ENCODE measurements around the gene UBN1.

The UBN1 gene

DNA sequence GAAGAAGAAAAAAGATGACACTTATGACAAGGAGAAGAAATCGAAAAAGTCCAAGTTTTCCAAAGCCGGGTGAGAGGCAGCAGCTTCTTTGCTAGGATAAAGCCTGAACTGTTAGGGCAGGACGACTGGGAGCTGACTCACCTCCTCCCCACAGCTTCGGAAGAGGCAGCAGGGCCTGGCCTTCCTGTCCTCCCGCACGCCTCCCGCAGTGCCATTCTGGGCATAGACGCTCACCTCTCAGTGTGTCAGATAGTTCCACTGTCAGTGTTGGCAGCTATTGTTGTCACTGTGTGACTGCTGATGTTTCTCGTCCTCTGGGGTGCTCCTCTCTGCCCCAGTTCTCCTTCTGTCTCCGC, 12.6 kb downstream of the UBN1 start:
- DNase-seq (ENCODE audit: low read depth), result no peak

DNA sequence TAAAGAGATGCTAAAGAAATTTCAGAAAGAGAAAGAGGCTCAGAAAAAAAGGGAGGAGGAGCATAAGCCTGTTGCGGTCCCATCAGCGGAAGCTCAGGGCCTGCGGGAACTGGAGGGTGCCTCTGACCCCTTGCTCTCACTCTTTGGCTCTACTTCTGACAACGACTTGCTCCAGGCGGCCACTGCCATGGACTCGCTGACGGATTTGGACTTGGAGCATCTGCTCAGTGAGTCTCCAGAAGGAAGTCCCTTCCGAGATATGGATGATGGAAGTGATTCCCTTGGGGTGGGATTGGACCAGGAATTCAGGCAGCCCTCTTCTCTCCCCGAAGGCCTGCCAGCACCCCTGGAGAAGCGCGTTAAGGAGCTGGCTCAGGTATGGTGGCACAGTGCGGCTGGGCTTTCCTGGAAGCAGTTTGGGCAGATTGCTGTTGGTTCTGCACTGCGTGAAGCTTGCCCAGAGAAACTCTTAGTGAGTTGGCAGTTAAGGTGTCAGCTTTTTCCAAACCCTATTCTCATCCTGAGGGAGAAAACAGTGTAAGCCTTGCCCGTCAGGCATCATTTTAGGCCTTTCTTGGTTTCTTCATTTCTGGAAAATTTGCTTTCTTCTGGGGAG, 13.6 kb downstream of the UBN1 start:
- no peak for DNase-seq (ENCODE audit: low read depth)

DNA sequence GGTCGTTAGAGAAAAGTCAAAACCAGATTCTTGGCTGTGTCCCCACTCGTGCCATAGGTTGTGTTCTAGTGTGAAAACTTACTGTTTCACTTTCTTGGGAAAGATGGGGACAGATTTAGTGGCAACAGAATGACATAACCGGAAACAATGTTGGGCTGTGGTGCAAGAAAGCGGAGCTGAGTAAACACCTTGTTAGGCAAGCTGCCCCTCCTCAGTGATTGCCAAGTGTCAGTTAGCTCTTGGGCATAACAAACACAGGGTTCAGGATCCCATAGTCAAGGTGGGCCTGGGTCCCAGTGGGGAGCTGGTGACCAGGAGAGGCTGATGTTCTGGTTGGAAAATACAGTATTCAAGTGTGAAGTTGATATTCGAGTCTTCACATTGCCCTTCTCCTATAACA, 15.4 kb downstream of the UBN1 start:
- DNase-seq (ENCODE audit: low read depth), result no peak

DNA sequence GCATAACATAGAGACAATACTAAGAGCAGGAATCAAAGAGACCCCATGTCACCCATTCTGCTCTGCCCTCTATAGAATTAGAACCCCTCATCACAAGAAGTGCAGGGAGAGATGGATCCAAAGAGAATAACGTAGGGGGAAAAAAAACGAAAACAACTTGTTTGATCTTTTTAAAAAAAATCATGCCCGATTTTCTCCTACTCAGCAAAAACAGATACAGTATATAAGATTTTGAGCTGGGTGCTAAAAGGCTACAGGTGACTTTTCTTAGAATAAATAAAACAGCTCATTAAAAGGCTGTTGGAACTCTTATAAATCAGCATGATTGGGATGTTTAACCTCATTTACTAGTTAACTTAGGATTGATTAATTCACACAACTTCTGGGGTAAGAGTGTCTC, 17.4 kb downstream of the UBN1 start:
- no peak for DNase-seq (ENCODE audit: low read depth)

DNA sequence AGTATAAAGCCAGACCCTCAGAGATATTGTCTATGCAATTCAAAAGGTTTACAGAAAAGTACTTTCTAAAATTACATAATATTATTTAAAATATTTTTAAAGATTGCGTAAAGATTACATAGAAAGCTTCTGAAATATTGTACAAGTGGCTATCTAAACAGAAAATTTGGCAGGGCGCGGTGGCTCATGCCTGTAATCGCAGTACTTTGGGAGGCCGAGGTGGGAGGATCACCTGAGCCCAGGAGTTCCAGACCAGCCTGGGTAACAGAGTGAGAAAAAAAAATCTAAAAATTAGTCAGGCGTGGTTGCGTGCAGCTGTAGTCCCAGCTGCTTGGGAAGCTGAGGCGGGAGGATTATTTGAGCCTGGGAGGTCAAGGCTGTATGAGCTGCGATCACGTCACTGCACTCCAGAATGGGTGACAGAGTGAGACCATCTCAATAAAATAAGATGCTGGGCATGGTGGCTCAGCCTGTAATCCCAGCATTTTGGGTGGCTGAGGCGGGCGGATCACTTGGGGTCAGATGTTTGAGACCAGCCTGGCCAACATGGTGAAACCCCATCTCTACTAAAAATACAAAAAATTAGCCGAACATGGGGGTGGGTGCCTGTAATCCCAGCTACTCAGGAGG, 18.1 kb downstream of the UBN1 start:
- DNase-seq (ENCODE audit: low read depth), result no peak

DNA sequence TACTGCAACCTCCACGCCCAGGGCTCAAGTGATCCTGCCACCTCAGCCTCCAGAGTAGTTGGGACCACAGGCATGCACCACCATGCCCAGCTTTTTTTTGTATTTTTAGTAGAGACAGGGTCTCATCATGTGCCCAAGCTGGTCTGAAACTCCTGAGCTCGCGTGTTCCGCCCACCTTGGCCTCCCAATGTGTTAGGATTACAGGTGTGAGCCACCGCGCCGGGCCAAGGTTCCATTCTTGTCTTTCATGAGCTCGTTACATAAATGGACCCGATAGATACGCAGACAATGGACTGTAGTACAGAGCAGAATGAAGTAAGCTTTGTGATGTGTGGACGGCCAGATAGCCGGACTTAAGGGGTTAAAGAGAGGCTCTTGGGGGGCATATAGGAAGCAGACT, 19.3 kb downstream of the UBN1 start:
- no peak for DNase-seq (ENCODE audit: low read depth)

DNA sequence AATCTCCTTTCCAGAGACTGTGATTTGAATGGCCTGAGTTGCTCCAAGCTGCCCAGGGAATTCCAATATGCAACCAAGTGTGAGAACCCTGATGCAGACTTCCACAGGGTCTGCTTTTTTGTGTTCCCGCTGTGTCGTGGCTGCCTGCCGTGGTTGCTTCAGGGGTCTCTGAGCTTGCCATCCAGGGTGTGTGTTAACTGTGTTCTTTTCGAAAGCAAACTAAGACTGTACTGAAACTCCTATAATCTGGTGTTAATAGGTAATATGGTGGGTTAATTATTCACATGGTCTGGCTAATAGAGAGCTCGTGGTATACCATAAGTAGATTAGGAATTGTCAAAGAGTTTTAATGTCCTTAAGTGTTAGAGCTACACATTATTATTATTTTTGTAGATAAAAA, 20.7 kb downstream of the UBN1 start:
- no peak for DNase-seq (ENCODE audit: low read depth)

DNA sequence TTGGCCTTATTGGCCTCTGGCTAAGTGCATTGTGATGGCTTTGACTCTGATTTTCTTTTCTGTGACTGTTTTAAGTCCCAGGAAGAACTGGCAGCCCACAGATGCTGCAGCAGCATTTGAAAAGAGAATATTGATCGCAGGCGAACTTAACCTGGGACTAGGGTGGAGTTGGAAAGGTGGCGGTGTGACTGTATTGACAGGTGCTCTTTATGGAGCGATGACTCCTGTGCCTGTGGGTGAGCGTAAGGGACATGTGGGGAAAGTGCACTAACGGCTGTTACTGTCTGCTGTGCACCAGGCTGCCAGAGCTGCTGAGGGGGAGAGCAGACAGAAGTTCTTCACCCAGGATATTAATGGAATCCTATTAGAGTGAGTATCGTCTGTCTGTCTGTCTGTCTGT, 21.3 kb downstream of the UBN1 start:
- no peak for DNase-seq (ENCODE audit: low read depth)

DNA sequence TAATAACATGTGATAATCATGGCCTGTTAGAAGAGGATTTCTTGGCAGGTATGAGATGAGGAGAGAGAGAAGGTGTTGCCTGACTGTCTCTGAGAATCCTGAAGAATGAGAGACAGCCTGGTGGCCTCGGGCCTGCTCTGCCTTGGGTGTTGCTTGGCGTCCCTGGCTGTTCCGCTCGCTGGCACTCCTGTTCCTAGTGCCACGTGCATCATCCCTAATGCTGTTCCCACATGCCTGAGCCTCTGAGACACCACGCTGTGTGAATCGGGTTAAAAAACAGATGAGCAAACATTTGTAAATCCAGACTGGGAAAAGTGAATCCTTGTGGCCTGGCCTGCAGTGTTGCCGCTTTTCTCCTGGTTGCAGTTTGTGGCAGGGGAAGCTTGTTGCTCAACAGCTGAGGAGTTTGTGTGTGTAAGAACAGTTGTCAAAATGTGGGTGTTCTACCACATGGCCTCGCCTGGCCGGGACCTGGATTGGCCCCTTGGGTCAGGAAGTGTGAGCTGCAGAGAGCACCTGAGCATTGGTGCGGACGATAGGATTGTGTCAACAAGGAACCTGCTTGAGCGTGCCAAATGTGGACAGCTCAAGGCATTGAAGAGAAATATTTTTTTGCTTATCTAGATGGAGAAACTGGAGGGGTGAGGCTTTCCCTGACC, 22.0 kb downstream of the UBN1 start:
- no peak for DNase-seq (ENCODE audit: low read depth)

DNA sequence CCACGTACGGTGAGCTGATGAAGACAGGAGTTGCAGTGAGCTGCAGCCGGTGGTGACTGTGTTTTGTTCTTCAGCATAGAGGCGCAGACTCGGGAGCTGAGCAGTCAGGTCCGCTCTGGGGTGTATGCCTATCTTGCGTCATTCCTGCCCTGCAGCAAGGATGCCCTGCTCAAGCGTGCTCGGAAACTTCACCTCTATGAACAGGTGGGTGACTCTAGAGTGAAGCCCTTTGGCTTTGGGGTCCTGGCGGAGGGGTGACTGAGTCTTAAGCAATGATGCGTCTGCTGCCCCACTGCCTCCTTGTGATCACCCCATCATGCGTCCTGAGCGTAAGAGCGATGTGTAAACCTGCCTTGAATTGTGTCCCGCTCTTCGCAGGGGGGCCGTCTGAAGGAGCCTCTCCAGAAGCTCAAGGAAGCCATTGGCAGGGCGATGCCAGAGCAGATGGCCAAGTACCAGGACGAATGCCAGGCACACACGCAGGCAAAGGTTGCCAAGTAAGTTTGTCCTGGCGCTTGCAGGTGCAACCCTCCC, 22.9 kb downstream of the UBN1 start:
- no peak for DNase-seq (ENCODE audit: low read depth)

DNA sequence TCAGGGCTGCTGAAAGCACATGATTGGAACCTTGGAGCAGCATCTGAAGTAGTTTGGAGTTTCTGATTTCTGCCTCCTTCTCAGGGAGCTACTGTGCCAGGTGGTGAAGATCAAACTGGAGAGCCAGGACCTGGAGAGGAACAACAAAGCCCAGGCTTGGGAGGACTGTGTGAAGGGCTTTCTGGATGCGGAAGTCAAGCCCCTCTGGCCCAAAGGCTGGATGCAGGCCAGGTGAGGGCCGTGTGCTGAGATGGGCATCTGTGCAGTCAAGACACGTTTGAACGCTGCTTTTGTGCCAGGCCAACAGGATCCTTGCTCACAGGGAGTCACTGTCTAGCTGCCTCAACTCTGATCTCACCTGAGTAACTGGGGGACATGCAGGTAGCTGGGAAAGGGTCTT, 23.8 kb downstream of the UBN1 start:
- DNase-seq (ENCODE audit: low read depth), result no peak

DNA sequence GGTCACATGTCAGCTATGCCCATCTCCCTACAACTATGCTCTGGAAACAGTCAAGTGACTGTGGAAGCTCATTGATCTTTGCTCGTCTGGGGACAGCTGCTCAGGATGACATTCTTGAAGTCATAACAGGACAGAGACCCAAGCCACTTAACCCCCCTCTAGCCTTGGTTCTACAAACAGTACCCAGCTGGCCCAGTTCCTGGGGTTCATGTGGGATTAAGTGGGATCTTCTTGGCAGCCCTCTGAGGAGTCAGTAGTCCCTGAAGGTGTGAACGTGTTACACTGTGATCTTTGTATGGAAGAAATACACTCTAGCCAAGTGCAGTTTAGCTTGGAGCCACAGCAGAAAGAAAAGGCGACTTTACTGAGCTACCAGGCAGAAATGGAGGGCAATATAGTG, 25.8 kb downstream of the UBN1 start:
- no peak for DNase-seq (ENCODE audit: low read depth)

DNA sequence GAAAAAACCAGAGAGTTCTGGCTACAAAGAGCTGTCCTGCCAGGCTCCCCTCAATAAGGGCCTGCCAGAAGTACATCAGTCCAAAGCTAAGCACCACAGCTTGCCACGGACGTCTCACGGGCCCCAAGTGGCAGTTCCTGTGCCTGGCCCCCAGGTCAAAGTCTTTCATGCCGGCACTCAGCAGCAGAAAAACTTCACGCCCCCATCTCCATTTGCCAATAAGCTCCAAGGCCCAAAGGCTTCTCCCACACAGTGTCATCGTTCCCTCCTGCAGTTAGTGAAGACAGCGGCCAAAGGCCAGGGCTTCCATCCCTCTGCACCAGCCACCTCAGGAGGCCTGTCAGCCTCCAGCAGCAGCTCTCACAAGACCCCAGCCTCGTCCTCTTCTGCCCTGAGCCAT, 27.4 kb downstream of the UBN1 start:
- DNase-seq (ENCODE audit: low read depth), result no peak

DNA sequence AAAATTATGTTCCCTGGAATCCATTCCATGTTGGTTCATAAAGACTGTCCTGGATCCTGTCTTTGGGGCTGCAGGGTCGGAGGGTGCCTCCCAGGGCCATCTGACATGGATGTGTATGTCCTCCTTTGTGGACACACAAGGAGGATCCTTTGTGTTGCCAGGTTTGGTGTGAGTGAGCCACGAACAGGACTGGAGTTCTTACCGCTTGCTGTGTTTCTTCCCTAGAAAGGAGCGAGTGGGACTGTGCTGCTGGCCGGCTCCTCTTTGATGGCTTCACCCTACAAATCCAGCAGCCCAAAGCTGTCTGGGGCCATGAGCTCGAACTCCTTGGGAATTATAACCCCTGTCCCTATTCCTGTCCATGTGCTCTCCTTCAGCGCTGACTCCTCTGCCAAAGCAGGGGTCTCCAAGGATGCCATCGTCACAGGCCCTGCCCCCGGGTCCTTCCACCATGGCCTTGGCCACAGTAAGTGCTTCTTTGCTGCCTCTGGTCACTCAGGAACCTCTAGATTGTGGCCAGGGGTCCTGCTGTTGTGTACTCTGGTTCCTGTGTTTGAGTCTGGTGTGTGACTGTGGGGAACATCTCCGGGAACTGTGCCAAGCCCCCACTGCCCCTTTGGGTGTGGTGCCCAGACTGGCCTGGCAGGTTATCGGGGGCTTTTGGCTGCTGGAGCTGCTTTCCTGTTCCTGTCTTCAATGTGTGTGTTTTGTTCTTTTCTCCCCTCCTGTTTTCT, 29.5 kb downstream of the UBN1 start:
- no peak for DNase-seq (ENCODE audit: low read depth)

DNA sequence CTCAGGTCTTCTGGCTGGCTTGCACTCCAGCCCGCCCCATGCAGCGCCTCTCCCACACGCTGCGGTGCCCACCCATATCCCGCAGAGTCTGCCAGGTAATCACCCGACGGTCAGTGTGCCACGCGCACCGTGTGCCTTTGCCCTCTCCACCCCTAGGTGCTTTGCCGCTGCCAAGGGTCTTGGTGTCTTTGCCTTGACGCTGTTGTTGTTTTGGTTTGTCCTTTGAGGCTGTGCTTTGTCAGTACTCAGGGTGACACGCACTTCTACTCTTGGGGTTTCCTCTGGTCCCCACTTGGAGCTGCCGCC, 30.1 kb downstream of the UBN1 start:
- no peak for DNase-seq (ENCODE audit: low read depth)

DNA sequence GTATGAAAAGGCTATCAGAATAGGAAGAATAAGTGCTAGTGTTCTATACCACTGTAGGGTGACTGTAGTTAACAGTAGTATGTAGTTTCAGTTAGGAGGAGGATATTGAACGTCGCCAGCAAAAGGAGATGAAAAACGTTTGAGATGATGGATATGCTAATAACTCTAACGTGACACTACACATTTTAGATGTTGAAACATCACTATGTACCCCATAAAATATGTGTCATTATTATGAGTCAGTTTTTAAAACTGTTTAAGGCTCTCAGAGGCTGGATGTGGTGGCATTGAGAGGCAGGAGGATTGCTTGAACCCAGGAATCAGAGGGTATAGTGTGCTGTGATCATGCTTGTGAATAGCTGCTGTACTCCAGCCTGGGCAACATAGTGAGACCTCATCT, 31.8 kb downstream of the UBN1 start:
- no peak for DNase-seq (ENCODE audit: low read depth)

DNA sequence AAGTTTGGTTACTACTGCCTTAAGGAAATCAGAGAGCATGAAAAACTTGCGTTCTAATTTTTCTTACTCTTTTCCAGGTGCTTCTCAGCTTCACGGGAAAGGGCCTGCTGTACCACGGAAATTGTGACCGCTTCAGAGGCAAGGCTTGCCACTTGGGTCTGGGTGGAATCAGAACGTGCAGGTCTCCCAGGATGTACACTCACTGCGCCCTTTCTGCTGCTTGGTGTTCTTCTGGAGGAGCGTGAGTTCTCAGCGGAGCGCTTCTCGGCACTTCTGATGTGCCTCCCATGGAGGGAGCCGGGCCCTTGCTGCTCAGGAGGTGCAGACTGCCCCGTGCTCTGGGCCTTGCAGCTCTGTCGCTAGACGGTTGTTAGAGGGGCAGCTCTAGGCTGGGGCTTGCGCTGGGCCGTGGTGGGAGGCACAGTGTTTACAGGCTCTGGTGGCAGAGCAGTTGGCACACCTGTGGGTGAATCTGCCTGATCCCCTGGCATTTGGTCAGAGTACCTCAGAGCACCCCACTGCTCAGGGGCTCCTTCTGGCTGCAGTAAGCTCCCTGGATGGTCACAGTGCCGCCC, 32.8 kb downstream of the UBN1 start:
- no peak for DNase-seq (ENCODE audit: low read depth)

DNA sequence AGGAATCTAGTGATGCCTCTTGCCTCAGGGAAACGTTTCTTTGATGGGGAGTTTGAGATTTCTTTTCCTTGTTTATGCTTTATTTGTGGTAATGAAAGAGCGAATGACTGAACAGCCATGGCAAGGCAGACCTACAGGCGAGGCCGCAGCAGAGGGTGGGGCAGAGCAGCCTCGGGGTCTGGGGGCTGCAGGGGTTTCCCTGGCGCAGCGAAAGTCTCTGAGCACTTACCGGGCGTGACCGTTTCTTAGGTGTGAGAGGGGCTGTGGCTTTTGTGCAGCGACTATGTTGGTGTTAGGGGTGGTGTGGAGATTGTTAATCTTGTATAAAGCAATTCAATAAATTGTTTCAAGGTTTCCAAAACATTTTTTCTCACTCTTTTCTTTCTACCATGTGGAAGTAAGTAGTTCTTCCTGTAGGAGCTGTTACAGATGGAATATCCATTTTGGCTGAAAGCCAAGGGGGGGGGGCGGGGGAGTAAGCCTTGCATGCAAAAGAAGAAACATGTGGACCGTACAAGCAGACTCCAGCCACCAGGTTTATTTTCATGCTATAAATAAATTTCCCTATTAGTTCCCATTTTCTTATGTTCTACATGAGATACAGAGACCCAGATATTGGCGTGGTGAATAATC, 34.8 kb downstream of the UBN1 start:
- no peak for DNase-seq (ENCODE audit: low read depth)

DNA sequence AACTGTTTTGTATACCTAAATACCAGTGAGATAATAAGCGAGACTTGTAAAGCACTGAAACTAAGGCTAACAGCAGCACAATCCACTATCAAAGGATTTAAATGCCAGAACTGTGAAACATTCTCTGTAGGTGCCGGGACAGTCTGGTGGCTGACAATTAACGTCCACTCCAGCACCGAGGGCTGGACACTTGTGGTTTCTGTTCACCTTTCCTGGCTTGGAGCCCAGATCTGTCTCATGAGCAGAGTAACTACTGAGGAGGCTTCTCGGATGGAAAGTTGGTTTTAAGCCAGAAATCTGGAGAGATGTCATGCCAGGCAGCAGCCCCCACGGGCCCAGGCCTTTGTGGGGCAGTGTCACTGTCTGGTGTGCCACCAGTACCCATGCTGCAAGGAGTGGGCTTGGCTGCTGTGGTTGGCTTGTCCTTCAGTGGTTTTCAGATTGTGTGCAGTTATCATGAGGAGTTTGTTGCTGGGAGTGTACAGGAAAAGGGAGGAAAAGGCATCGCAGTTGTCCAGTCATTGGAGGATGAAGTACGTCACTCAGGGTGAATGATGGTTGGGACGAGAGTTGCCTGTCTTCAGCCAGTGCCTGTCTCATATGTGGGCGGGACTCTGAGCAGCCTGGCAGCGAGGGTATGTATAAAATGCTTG, 35.5 kb downstream of the UBN1 start:
- DNase-seq (ENCODE audit: low read depth), result no peak

DNA sequence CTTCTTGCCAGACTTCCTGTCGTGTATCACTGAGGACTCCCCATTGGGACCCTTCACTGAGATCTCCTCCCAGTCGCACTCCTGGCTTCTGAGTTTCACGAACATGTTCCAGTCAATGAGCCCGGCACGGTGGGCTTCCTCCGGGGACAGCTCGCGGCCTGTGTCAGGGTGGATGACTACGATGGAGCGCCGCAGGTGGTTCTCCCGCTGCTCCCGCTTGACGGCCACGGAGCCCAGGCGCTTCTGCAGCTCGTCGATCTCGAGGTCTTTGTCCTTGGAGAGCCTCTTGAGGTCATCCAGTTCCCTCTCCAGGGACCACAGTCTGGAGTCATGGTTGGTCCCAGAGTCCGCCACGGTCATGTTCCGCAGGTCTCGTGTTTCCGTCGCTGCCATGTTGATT, 36.2 kb downstream of the UBN1 start:
- DNase-seq (ENCODE audit: low read depth), result no peak

DNA sequence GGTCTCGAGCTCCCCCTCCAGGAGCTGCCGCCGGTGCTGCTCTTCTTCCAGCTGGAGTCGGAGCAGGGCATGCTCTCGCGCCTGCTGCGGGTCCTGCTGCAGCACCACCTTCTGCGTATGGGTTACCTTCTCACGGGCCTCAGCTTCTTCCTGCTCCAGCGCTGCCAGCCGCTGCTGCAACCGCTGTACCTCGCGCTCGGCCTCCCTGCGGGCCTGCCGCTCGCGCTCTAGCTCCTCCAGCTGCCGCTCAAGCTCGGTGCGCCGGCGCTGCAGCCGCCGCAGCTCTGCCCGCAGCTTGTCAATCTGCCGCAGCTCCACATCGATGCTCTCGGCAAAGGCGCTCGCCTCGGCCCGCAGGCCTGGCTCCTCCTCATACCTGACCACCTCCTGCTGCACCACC, 36.9 kb downstream of the UBN1 start:
- no peak for DNase-seq (ENCODE audit: low read depth)
